IMR-90 (cell line): ENCODE measurements around the gene MTA2. TPM values are rescaled to one million over a fixed set of nuclear protein-coding genes. Genes with fewer than 3 reads are reported as not detected.

ENCODE experiments used
- ATAC-seq: fragments of 200-7000 bp; cut with Tn5 transposase; 2 replicates; pipeline ENCODE4 v1.9.1; 2020; ENCODE audit warnings: low read depth, mild to moderate bottlenecking, moderate library complexity
- BruUV-seq: library from RNA; stranded (reverse); fragments of 400-500 nt; replicated peaks from 2 replicates; lab custom pipeline; 2021; lab: Mats Ljungman, UMichigan
- CTCF ChIA-PET: fragments of 300-600 bp; formaldehyde crosslinking; extraction: SDS; loops from one replicate; lab custom pipeline; 2021; ENCODE audit warnings: antibody characterized with exemption; lab: Yijun Ruan, JAX
- POLR2A ChIA-PET: fragments of 300-600 bp; sonication (Branson Sonifier 250); formaldehyde crosslinking; loops from one replicate; lab custom pipeline; 2022; ENCODE audit warnings: antibody characterized with exemption; ENCODE audit not compliant: unreplicated experiment; lab: Charles Lee
- DNase-seq: peaks from one replicate; pipeline ENCODE4 v3.0.0; 2013
- H2AFZ ChIP-seq: replicated peaks from 2 replicates; pipeline ENCODE3; 2013; ENCODE audit warnings: low read length, mild to moderate bottlenecking; ENCODE audit not compliant: poor library complexity
- H2AK5ac ChIP-seq: 2 replicates; pipeline ENCODE4 v1.6.1; 2013; ENCODE audit warnings: low read depth, low read length, inconsistent platforms
- H2AK9ac ChIP-seq: replicated peaks from 2 replicates; pipeline ENCODE3; 2013; ENCODE audit warnings: mild to moderate bottlenecking, low read depth, low read length, moderate library complexity; ENCODE audit not compliant: poor library complexity
- H2BK120ac ChIP-seq: 2 replicates; pipeline ENCODE4 v1.6.1; 2013; ENCODE audit warnings: low read depth, low read length, inconsistent platforms
- H2BK15ac ChIP-seq: 3 replicates; pipeline ENCODE4 v1.6.1; 2013; ENCODE audit warnings: low read depth, low read length, inconsistent platforms
- H2BK20ac ChIP-seq: 2 replicates; pipeline ENCODE4 v1.6.1; 2013; ENCODE audit warnings: low read depth, mild to moderate bottlenecking, inconsistent platforms, low read length, moderate library complexity
- H2BK5ac ChIP-seq: 2 replicates; pipeline ENCODE4 v1.6.1; 2013; ENCODE audit warnings: mild to moderate bottlenecking, low read depth, low read length, inconsistent platforms; ENCODE audit not compliant: poor library complexity, severe bottlenecking
- H3K14ac ChIP-seq: replicated peaks from 2 replicates; pipeline ENCODE4 v1.6.1; 2013; ENCODE audit warnings: low read depth, low read length, inconsistent platforms
- H3K18ac ChIP-seq: 2 replicates; pipeline ENCODE4 v1.6.1; 2013; ENCODE audit warnings: low read depth, low read length, control low read depth
- H3K23ac ChIP-seq: 2 replicates; pipeline ENCODE4 v1.6.1; 2013; ENCODE audit warnings: low read depth, low read length, inconsistent platforms
- H3K27ac ChIP-seq: 2 replicates; pipeline ENCODE4 v1.5.1; 2013; ENCODE audit warnings: mild to moderate bottlenecking, control low read depth, low read length; ENCODE audit not compliant: insufficient read depth
- H3K27me3 ChIP-seq: 2 replicates; pipeline ENCODE4 v1.6.1; 2013; ENCODE audit warnings: low read length; ENCODE audit not compliant: control insufficient read depth, insufficient read depth
- H3K36me3 ChIP-seq: 2 replicates; pipeline ENCODE4 v1.6.1; 2013; ENCODE audit warnings: low read length, mixed read lengths; ENCODE audit not compliant: control insufficient read depth, insufficient read depth
- H3K4ac ChIP-seq: 2 replicates; pipeline ENCODE4 v1.6.1; 2013; ENCODE audit warnings: low read depth, low read length, inconsistent platforms
- H3K4me1 ChIP-seq: 2 replicates; pipeline ENCODE4 v1.6.1; 2013; ENCODE audit warnings: low read length, mixed read lengths; ENCODE audit not compliant: control insufficient read depth, insufficient read depth
- H3K4me2 ChIP-seq: 2 replicates; pipeline ENCODE4 v1.6.1; 2013; ENCODE audit warnings: low read depth, mild to moderate bottlenecking, control low read depth, low read length, moderate library complexity
- H3K4me3 ChIP-seq: 2 replicates; pipeline ENCODE4 v1.5.1; 2013; ENCODE audit warnings: low read depth, mild to moderate bottlenecking, control low read depth, low read length, moderate library complexity; ENCODE audit not compliant: insufficient read depth
- H3K56ac ChIP-seq: 2 replicates; pipeline ENCODE4 v1.6.1; 2013; ENCODE audit warnings: low read length, inconsistent platforms; ENCODE audit not compliant: insufficient read depth; ENCODE audit errors: extremely low read depth
- H3K79me1 ChIP-seq, 2 experiments: 2 replicates each; pipeline ENCODE4 v1.6.1; 2013; ENCODE audit warnings: low read length in 2 of 2, inconsistent platforms in 1 of 2, low read depth in 1 of 2
- H3K9ac ChIP-seq: 2 replicates; pipeline ENCODE4 v1.6.1; 2013; ENCODE audit warnings: low read depth, low read length, control low read depth
- H3K9me1 ChIP-seq: 2 replicates; pipeline ENCODE4 v1.6.1; 2013; ENCODE audit warnings: low read length, inconsistent platforms; ENCODE audit not compliant: insufficient read depth
- H3K9me3 ChIP-seq: 2 replicates; pipeline ENCODE4 v1.6.1; 2013; ENCODE audit warnings: low read length; ENCODE audit not compliant: control insufficient read depth, insufficient read depth
- H4K20me1 ChIP-seq: 2 replicates; pipeline ENCODE4 v1.6.1; 2013; ENCODE audit warnings: low read length, inconsistent platforms; ENCODE audit not compliant: insufficient read depth
- H4K5ac ChIP-seq: 2 replicates; pipeline ENCODE4 v1.6.1; 2013; ENCODE audit warnings: mild to moderate bottlenecking, low read depth, low read length, control low read depth
- H4K8ac ChIP-seq, 2 experiments: 2 replicates each; pipeline ENCODE4 v1.6.1; 2013; ENCODE audit warnings: low read depth in 2 of 2, low read length in 2 of 2, control low read depth in 1 of 2, inconsistent platforms in 1 of 2
- H4K91ac ChIP-seq: 2 replicates; pipeline ENCODE4 v1.6.1; 2013; ENCODE audit warnings: low read depth, low read length, inconsistent platforms; ENCODE audit not compliant: insufficient read depth
- BHLHE40 ChIP-seq: fragments of 150-350 bp; IDR thresholded peaks from 2 replicates; pipeline ENCODE4 v1.6.1; 2016; ENCODE audit warnings: mild to moderate bottlenecking, low read depth, low read length
- CEBPB ChIP-seq: IDR thresholded peaks from 2 replicates; pipeline ENCODE4 v1.6.1; 2012; ENCODE audit warnings: low read depth, low read length, improper control_type of control experiment
- CHD1 ChIP-seq: IDR thresholded peaks from 2 replicates; pipeline ENCODE4 v1.6.1; 2012; ENCODE audit warnings: low read depth, low read length, improper control_type of control experiment
- FOS ChIP-seq: fragments of 150-350 bp; IDR thresholded peaks from 2 replicates; pipeline ENCODE4 v1.6.1; 2016; ENCODE audit warnings: low read depth, low read length
- MAFK ChIP-seq: IDR thresholded peaks from 2 replicates; pipeline ENCODE4 v1.6.1; 2012; ENCODE audit warnings: low read depth, low read length, improper control_type of control experiment
- MAZ ChIP-seq: IDR thresholded peaks from 2 replicates; pipeline ENCODE4 v1.6.1; 2012; ENCODE audit warnings: low read depth, mild to moderate bottlenecking, low read length, improper control_type of control experiment, moderate library complexity, borderline replicate concordance
- MXI1 ChIP-seq: IDR thresholded peaks from 2 replicates; pipeline ENCODE4 v1.6.1; 2012; ENCODE audit warnings: low read depth, mild to moderate bottlenecking, low read length, moderate library complexity, borderline replicate concordance
- NFE2L2 ChIP-seq: fragments of 150-350 bp; IDR thresholded peaks from 2 replicates; pipeline ENCODE4 v1.6.1; 2016; ENCODE audit warnings: low read depth, mild to moderate bottlenecking, low read length
- POLR2A ChIP-seq: IDR thresholded peaks from 2 replicates; pipeline ENCODE4 v1.6.1; 2012; ENCODE audit warnings: mild to moderate bottlenecking, low read depth, low read length
- RAD21 ChIP-seq: IDR thresholded peaks from 2 replicates; pipeline ENCODE4 v1.6.1; 2012; ENCODE audit warnings: low read length, improper control_type of control experiment
- RCOR1 ChIP-seq: IDR thresholded peaks from 2 replicates; pipeline ENCODE4 v1.6.1; 2012; ENCODE audit warnings: mild to moderate bottlenecking, low read length, improper control_type of control experiment; ENCODE audit not compliant: insufficient replicate concordance
- RFX5 ChIP-seq: IDR thresholded peaks from 2 replicates; pipeline ENCODE4 v1.8.0; 2012; ENCODE audit warnings: low read depth, mild to moderate bottlenecking, low read length, moderate library complexity
- SMC3 ChIP-seq: fragments of 150-350 bp; IDR thresholded peaks from 2 replicates; pipeline ENCODE4 v1.6.1; 2016; ENCODE audit warnings: low read depth, mild to moderate bottlenecking, antibody characterized with exemption, low read length, moderate library complexity
- WGBS, 2 experiments: methylation state at CpG; one replicate each; pipeline versions ENCODE4 v1.1.5 to v1.1.7; 2013; ENCODE audit warnings: missing lambda C conversion rate in 2 of 2; ENCODE audit not compliant: insufficient read length in 1 of 2; ENCODE audit errors: extremely low coverage in 2 of 2; 5-methylcytosine and 5-hydroxymethylcytosine counted together
- dilution Hi-C: fragments of 300-500 bp; cut with HindIII; formaldehyde crosslinking; loops from one replicate; pipeline ENCODE4 v1.14.3; 2018; ENCODE audit warnings: low sequenced_read_pairs; ENCODE audit not compliant: unreplicated experiment
- in situ Hi-C: fragments of 300-500 bp; cut with MboI; formaldehyde crosslinking; loops from 3 replicates; pipeline ENCODE4 v1.14.3; 2019; ENCODE audit warnings: low sequenced_read_pairs, inconsistent platforms, mixed read lengths
- intact Hi-C: fragments of 100-400 bp; cut with micrococcal nuclease; formaldehyde crosslinking; loops from 2 replicates; pipeline ENCODE4 v1.10.0; 2022
- polyA plus RNA-seq, 3 experiments: library from polyadenylated mRNA; depleted of rRNA; stranded (reverse); fragments of >200 nt; gene quantifications; 2 replicates each; pipeline ENCODE4 v1.2.3, GENCODE V29; 2012; ENCODE audit warnings: low replicate concordance in 1 of 3
- total RNA-seq: library from RNA; depleted of rRNA; stranded (reverse); fragments of >200 nt; gene quantifications from 2 replicates; pipeline ENCODE4 v1.2.3, GENCODE V29; 2012
- TF ChIP-seq, protein P1 (sequence below): fragments of 150-350 bp; IDR thresholded peaks from 2 replicates; pipeline ENCODE4 v1.6.1; 2016; ENCODE audit warnings: low read depth, mild to moderate bottlenecking, low read length, moderate library complexity, borderline replicate concordance
- TF ChIP-seq, protein P2 (sequence below): conservative IDR thresholded peaks from 2 replicates; pipeline ENCODE4 v1.5.1; 2012; ENCODE audit warnings: mild to moderate bottlenecking, low read depth, low read length, improper control_type of control experiment
- TF ChIP-seq, protein P3 (sequence below): fragments of 150-350 bp; IDR thresholded peaks from 2 replicates; pipeline ENCODE4 v1.6.1; 2017; ENCODE audit warnings: mild to moderate bottlenecking, antibody characterized with exemption, low read length, low read depth

The MTA2 gene
- total and polyA plus RNA-seq, 2 of the 4 experiments (the other 2 are of a cell fraction): 34.8 to 136 TPM

DNA sequence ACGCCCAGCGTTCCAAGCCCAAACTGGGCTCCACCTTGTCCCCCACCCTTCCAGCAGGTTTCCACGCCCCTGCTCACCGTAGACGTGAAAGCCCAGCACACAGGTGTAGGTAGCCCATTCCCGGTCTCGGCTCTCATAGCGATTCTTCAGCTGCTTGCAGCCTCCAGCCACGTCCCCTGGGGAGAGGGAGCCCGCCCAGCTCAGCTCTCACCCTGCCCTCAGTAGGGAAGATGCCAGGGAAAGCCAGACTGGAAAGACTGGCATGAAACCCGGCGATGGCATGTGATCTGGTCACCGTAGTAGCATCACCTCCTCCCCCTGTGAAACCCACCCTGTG lies 1.4 kb upstream of the MTA2 start:
- peaks cover 5% of the 10 kb centered on the region for H3K9me1 ChIP-seq
- in situ Hi-C loops (no loop called here), intact Hi-C loops (no loop called here), dilution Hi-C loops (no loop called here)
- H3K14ac ChIP-seq: no peak overlapping the region
- H3K9ac ChIP-seq: no peak overlapping the region
- 80% methylated on average over 1 of the region's 13 CpGs; no CpG with 5 or more reads in 1 of the 2 experiments for WGBS, 2 experiments
- H3K18ac ChIP-seq: no peak overlapping the region
- H2AK9ac ChIP-seq: peak overlapping the region; percentile 18
- H3K27ac ChIP-seq: no peak overlapping the region
- peaks cover 26% of the 10 kb centered on the region for H3K36me3 ChIP-seq
- no TSS peak for BruUV-seq
- no peak overlapping the region for H4K91ac ChIP-seq
- H3K4ac ChIP-seq: no peak overlapping the region
- H2AK5ac ChIP-seq: peak overlapping the region; percentile 46
- peaks cover 17% of the 10 kb centered on the region; the same call in 1 of the 2 replicates for H4K20me1 ChIP-seq
- no peak overlapping the region for H3K4me3 ChIP-seq
- ATAC-seq (no peak), DNase-seq (no peak)
- no peak overlapping the region for H2BK120ac ChIP-seq
- H2BK5ac ChIP-seq: no peak overlapping the region
- no peaks in the 10 kb centered on the region for H3K9me3 ChIP-seq
- H2BK20ac ChIP-seq: no peak overlapping the region
- no peaks in the 10 kb centered on the region for H3K27me3 ChIP-seq
- TF ChIP-seq, protein P1, sequence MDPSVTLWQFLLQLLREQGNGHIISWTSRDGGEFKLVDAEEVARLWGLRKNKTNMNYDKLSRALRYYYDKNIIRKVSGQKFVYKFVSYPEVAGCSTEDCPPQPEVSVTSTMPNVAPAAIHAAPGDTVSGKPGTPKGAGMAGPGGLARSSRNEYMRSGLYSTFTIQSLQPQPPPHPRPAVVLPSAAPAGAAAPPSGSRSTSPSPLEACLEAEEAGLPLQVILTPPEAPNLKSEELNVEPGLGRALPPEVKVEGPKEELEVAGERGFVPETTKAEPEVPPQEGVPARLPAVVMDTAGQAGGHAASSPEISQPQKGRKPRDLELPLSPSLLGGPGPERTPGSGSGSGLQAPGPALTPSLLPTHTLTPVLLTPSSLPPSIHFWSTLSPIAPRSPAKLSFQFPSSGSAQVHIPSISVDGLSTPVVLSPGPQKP: no peak
- TF ChIP-seq MAZ (no peak), NFE2L2 (no peak), FOS (no peak), RCOR1 (no peak), CEBPB (no peak), RFX5 (no peak), BHLHE40 (no peak), RAD21 (no peak), MXI1 (no peak), MAFK (no peak), CHD1 (no peak), POLR2A (no peak), SMC3 (no peak)
- TF ChIP-seq, protein P2, sequence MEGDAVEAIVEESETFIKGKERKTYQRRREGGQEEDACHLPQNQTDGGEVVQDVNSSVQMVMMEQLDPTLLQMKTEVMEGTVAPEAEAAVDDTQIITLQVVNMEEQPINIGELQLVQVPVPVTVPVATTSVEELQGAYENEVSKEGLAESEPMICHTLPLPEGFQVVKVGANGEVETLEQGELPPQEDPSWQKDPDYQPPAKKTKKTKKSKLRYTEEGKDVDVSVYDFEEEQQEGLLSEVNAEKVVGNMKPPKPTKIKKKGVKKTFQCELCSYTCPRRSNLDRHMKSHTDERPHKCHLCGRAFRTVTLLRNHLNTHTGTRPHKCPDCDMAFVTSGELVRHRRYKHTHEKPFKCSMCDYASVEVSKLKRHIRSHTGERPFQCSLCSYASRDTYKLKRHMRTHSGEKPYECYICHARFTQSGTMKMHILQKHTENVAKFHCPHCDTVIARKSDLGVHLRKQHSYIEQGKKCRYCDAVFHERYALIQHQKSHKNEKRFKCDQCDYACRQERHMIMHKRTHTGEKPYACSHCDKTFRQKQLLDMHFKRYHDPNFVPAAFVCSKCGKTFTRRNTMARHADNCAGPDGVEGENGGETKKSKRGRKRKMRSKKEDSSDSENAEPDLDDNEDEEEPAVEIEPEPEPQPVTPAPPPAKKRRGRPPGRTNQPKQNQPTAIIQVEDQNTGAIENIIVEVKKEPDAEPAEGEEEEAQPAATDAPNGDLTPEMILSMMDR: no peak
- TF ChIP-seq, protein P3, sequence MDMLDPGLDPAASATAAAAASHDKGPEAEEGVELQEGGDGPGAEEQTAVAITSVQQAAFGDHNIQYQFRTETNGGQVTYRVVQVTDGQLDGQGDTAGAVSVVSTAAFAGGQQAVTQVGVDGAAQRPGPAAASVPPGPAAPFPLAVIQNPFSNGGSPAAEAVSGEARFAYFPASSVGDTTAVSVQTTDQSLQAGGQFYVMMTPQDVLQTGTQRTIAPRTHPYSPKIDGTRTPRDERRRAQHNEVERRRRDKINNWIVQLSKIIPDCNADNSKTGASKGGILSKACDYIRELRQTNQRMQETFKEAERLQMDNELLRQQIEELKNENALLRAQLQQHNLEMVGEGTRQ: no peak
- peak overlapping the region in 1 of 2 experiments; percentile 20; a peak in 2 of 4 replicates for H4K8ac ChIP-seq
- H4K5ac ChIP-seq: no peak overlapping the region
- H3K4me2 ChIP-seq: no peak overlapping the region
- peak overlapping the region; percentile 87 for H2AFZ ChIP-seq
- H3K23ac ChIP-seq: no peak overlapping the region; the same call in 1 of the 2 replicates
- CTCF ChIA-PET: no interaction called here
- H3K56ac ChIP-seq: no peak overlapping the region
- POLR2A ChIA-PET: interaction anchor here (1.0 kb wide), 1 partner anchor 11 kb away, joined by 4 read pairs; no protein-coding TSS in a partner anchor
- peaks cover 9 to 28% of the 10 kb centered on the region in 2 experiments for H3K79me1 ChIP-seq
- no peak overlapping the region for H2BK15ac ChIP-seq
- H3K4me1 ChIP-seq: peaks cover 7% of the 10 kb centered on the region
